MM.1S (cell line): ENCODE results near the gene SDR42E2.
A peak's percentile ranks its signal among the peaks of the same experiment; 100 is the strongest.

Experiments
- DNase-seq: peaks from one replicate; pipeline ENCODE4 v3.0.0-alpha.2; 2015
- H2AFZ ChIP-seq: fragments of 300-600 bp; sonication (generic); 2 replicates; pipeline ENCODE4 v1.6.0; 2016; ENCODE audit warnings: antibody characterized with exemption, low read length
- H3F3A ChIP-seq: fragments of 300-600 bp; sonication (generic); 2 replicates; pipeline ENCODE4 v1.6.1; 2016; ENCODE audit warnings: mild to moderate bottlenecking, antibody characterized with exemption, low read length, moderate library complexity, mixed read lengths; ENCODE audit not compliant: insufficient read depth
- H3K27ac ChIP-seq: fragments of 300-600 bp; sonication (generic); 2 replicates; pipeline ENCODE4 v1.5.1; 2016; ENCODE audit warnings: mild to moderate bottlenecking, low read length
- H3K27me3 ChIP-seq: fragments of 300-600 bp; sonication (generic); replicated peaks from 2 replicates; pipeline ENCODE4 v1.6.0; 2016; ENCODE audit warnings: low read length; ENCODE audit not compliant: insufficient read depth
- H3K36me3 ChIP-seq: fragments of 300-600 bp; sonication (generic); replicated peaks from 2 replicates; pipeline ENCODE4 v1.6.1; 2016; ENCODE audit warnings: mild to moderate bottlenecking, low read length, mixed read lengths; ENCODE audit not compliant: insufficient read depth
- H3K4me1 ChIP-seq: fragments of 300-600 bp; sonication (generic); 2 replicates; pipeline ENCODE4 v1.6.1; 2016; ENCODE audit warnings: low read length, mixed read lengths
- H3K4me2 ChIP-seq: fragments of 300-600 bp; sonication (generic); 2 replicates; pipeline ENCODE4 v1.6.0; 2016; ENCODE audit warnings: low read depth, low read length
- H3K4me3 ChIP-seq: fragments of 300-600 bp; sonication (generic); 2 replicates; pipeline ENCODE4 v1.5.1; 2016; ENCODE audit warnings: low read length, mixed read lengths
- H3K79me2 ChIP-seq: fragments of 300-600 bp; sonication (generic); 2 replicates; pipeline ENCODE4 v1.6.1; 2016; ENCODE audit warnings: mixed run types, low read length, mixed read lengths
- H3K9ac ChIP-seq: fragments of 300-600 bp; sonication (generic); 2 replicates; pipeline ENCODE4 v1.6.1; 2016; ENCODE audit warnings: low read length, mixed read lengths
- H3K9me2 ChIP-seq: fragments of 300-600 bp; sonication (generic); replicated peaks from 2 replicates; pipeline ENCODE4 v1.6.1; 2016; ENCODE audit warnings: mild to moderate bottlenecking, low read length, mixed read lengths; ENCODE audit not compliant: insufficient read depth
- H3K9me3 ChIP-seq: fragments of 300-600 bp; sonication (generic); replicated peaks from 2 replicates; pipeline ENCODE4 v1.6.1; 2016; ENCODE audit warnings: mild to moderate bottlenecking, low read length, mixed read lengths; ENCODE audit not compliant: insufficient read depth
- H4K20me1 ChIP-seq: fragments of 300-600 bp; sonication (generic); 2 replicates; pipeline ENCODE4 v1.6.1; 2016; ENCODE audit warnings: mild to moderate bottlenecking, low read length, moderate library complexity, mixed read lengths; ENCODE audit not compliant: insufficient read depth
- EZH2 ChIP-seq: fragments of 300-600 bp; sonication (generic); optimal IDR thresholded peaks from 2 replicates; pipeline ENCODE3; 2017; ENCODE audit warnings: low read depth, mild to moderate bottlenecking, antibody characterized with exemption, low read length, mixed read lengths
- EZH2phosphoT487 ChIP-seq: fragments of 300-600 bp; sonication (generic); IDR thresholded peaks from 2 replicates; pipeline ENCODE4 v1.6.1; 2018; ENCODE audit warnings: antibody characterized with exemption, low read length
- TF ChIP-seq, protein P1 (sequence below): fragments of 300-600 bp; sonication (generic); IDR thresholded peaks from 2 replicates; pipeline ENCODE4 v1.5.1; 2016; ENCODE audit warnings: antibody characterized with exemption, low read length, mixed read lengths

The SDR42E2 gene

GRCh38 chr16:22190081-22190775 lies 27.9 kb downstream of the SDR42E2 start:
- Histone ChIP-seq H3K27ac (peak overlapping the region; percentile 89), H3K4me1 (peaks cover 37% of the 10 kb centered on the region), H3F3A (peaks cover 57% of the 10 kb centered on the region), H3K9ac (peak overlapping the region; percentile 83), H3K36me3 (no peaks in the 10 kb centered on the region), H3K79me2 (peaks cover 11% of the 10 kb centered on the region; the same call in 1 of the 2 replicates), H3K9me2 (no peaks in the 10 kb centered on the region), H4K20me1 (no peaks in the 10 kb centered on the region), H3K9me3 (no peaks in the 10 kb centered on the region), H3K4me3 (peak overlapping the region; percentile 84), H2AFZ (peak overlapping the region; percentile 82), H3K27me3 (no peaks in the 10 kb centered on the region), H3K4me2 (peak overlapping the region; percentile 92)
- TF ChIP-seq, protein P1, sequence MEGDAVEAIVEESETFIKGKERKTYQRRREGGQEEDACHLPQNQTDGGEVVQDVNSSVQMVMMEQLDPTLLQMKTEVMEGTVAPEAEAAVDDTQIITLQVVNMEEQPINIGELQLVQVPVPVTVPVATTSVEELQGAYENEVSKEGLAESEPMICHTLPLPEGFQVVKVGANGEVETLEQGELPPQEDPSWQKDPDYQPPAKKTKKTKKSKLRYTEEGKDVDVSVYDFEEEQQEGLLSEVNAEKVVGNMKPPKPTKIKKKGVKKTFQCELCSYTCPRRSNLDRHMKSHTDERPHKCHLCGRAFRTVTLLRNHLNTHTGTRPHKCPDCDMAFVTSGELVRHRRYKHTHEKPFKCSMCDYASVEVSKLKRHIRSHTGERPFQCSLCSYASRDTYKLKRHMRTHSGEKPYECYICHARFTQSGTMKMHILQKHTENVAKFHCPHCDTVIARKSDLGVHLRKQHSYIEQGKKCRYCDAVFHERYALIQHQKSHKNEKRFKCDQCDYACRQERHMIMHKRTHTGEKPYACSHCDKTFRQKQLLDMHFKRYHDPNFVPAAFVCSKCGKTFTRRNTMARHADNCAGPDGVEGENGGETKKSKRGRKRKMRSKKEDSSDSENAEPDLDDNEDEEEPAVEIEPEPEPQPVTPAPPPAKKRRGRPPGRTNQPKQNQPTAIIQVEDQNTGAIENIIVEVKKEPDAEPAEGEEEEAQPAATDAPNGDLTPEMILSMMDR = no peak
- TF ChIP-seq EZH2 (no peak), EZH2phosphoT487 (no peak)
- peak; percentile 99 for DNase-seq

DNA sequence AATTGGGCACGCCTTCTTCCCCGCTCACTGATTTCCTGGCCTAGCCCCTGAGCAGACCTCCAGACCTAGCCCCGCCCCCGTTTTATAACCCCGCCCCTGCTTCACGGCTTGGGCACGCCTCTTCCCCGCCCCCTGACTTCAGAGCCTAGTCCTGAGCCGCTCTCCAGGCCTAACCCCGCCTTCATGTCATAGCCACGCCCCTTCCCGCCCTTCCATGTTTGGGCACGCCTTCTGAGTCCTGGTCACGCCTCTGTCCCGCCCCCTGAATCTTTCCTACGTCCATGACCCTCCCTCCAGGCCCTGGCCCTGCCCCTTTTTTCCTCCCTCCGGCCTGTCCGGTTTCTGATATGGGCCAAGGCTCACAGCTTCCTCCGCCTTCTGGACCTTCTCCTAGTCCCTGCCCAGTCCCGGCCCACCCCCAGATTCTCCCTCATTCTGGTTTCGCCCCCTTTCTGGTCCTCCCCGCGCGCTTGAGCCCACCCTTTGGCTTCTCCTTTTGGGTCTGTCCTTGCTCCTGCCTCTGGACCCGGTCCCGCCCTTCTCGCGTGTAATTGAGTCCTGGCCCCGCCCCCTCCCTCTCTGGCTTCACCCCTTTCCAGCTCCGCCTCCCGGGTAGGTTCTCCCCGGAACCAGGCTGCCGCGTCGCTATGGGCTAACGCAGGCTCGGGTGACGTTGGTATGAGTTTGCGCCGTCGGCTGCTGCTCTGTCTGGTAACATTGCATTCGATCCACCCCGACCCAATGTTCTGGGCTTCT lies 28.6 kb downstream of the SDR42E2 start:
- Histone ChIP-seq H3K4me1 (peaks cover 39% of the 10 kb centered on the region), H3K79me2 (peaks cover 4% of the 10 kb centered on the region; the same call in 1 of the 2 replicates), H3F3A (peaks cover 52% of the 10 kb centered on the region), H3K4me2 (peak overlapping the region; percentile 90), H3K9me2 (no peaks in the 10 kb centered on the region), H3K27ac (peak overlapping the region; percentile 89), H3K36me3 (no peaks in the 10 kb centered on the region), H3K27me3 (no peaks in the 10 kb centered on the region), H3K4me3 (peak overlapping the region; percentile 67), H3K9ac (peak overlapping the region; percentile 75), H4K20me1 (no peaks in the 10 kb centered on the region), H2AFZ (peak overlapping the region; percentile 44), H3K9me3 (no peaks in the 10 kb centered on the region)
- TF ChIP-seq EZH2 (no peak), EZH2phosphoT487 (no peak)
- TF ChIP-seq, protein P1 = no peak
- DNase-seq = peak; percentile 95

DNA sequence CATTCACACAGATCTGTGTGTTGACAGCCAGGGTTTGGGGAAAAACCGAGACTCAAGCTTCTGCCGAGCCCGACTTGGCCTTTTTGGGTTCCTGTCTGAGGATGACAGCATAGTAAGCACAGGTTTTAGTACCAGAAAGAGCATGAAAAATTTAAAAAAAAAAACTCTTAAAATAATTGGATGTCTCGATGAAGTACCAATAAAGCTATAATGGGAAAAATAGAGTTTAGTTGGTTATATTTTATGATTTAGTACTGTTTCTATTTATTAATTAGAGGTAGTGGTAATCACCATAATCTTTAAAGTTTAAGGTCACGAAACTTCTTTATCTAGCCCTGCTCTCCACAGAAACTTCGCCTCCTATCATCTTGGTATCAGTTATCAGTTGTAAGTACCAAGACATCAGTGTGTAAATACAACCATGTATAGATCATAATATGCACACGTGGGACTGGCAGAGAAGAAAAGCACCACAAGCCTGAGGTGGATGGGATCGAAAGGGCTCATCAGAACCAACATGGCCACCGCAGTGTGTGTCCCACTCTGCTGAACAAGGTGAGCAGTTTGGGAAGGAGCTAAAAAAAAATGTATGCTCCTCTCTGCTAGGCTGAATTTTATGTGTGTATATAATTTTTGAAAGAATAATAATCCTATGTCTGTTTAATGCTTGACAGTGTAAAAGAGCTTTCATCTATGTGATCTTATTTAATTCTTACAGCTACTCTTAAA lies 29.4 kb downstream of the SDR42E2 start:
- TF ChIP-seq, protein P1 = no peak
- no peak for TF ChIP-seq EZH2phosphoT487
- TF ChIP-seq EZH2 = no peak
- Histone ChIP-seq H3K9ac (peak overlapping the region; percentile 75), H3K36me3 (no peaks in the 10 kb centered on the region), H3K9me3 (no peaks in the 10 kb centered on the region), H3K27ac (peak overlapping the region; percentile 85), H3K4me3 (peak overlapping the region; percentile 67), H3F3A (peaks cover 51% of the 10 kb centered on the region), H3K9me2 (no peaks in the 10 kb centered on the region), H3K4me2 (peak overlapping the region; percentile 90), H2AFZ (peak overlapping the region; percentile 44), H3K4me1 (peaks cover 39% of the 10 kb centered on the region), H3K79me2 (peaks cover 2% of the 10 kb centered on the region; the same call in 1 of the 2 replicates), H3K27me3 (no peaks in the 10 kb centered on the region), H4K20me1 (no peaks in the 10 kb centered on the region)
- DNase-seq = no peak
